Measurements from ENCODE around the gene UBE2J2. TPM values are rescaled to one million over a fixed set of nuclear protein-coding genes. Genes with fewer than 3 reads are reported as not detected.

UBE2J2 gene
- total and polyA plus RNA-seq, 2 of the 4 experiments (the other 2 are of a cell fraction) = 20.6 to 67.5 TPM

DNA sequence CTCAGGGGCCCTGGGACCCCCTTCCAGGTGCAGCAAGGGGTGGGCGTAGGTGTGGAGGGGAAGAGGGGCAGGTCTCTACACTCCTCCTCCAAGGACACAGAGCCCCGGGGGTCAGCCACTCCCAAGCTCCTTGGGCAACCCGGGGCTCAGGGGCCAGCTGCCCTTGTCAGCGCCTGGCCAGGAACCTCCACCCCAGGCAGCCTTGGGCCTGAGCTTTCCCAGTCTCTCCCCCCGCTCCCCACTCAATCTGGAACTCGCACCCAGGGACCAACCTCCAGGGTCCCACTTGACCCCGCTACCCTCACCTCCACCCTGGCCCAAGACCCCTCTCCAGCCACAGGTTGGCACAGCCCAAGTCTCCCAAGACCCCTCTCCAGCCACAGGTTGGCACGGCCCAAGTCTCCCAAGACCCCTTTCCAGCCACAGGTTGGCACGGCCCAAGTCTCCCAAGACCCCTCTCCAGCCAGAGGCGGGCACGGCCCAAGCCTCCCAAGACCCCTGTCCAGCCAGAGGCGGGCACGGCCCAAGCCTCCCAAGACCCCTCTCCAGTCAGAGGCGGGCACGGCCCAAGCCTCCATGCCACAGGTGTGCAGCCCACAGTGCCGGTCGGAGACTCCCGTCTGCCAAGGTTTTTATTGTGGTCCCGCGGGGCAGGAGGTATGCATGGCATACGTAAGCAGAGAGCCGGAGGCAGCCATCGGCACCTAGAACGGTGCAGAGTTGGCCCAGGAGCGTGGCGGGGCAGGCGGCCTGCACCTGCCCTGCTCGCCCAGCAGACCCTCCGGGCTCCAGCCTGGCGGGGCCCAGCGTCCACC is 62.7 kb downstream of the UBE2J2 start:
- no peak overlapping the region for H4K8ac ChIP-seq (ENCODE audit: low read depth in 2 of 2, low read length in 2 of 2)
- no peak overlapping the region for H3K18ac ChIP-seq (ENCODE audit: low read depth, low read length)
- H4K20me1 ChIP-seq (ENCODE audit: insufficient read depth, low read length) = peaks cover 8% of the 10 kb centered on the region
- no peak overlapping the region for H3K4me2 ChIP-seq (ENCODE audit: low read depth, low read length)
- no peak overlapping the region for H4K91ac ChIP-seq (ENCODE audit: insufficient read depth, low read depth, low read length)
- in situ Hi-C loops (cut with MboI; ENCODE audit: low sequenced_read_pairs) (no loop called here), intact Hi-C loops (cut with micrococcal nuclease) (no loop called here), dilution Hi-C loops (cut with HindIII; ENCODE audit: low sequenced_read_pairs, unreplicated experiment) (no loop called here)
- BruUV-seq (replicated peaks) = no TSS peak
- no peak overlapping the region for H3K4me3 ChIP-seq (ENCODE audit: insufficient read depth, low read depth, low read length)
- no peak overlapping the region for H3K14ac ChIP-seq (replicated peaks; ENCODE audit: low read depth, low read length)
- no peak overlapping the region for H4K5ac ChIP-seq (ENCODE audit: low read depth, low read length)
- DNase-seq (no peak), ATAC-seq (ENCODE audit: low read depth) (no peak)
- ChIA-PET POLR2A (ENCODE audit: unreplicated experiment) (no interaction called here), CTCF (no interaction called here)
- no peak overlapping the region for H3K27ac ChIP-seq (ENCODE audit: insufficient read depth, low read length)
- no peak overlapping the region for H2BK120ac ChIP-seq (ENCODE audit: low read depth, low read length)
- H3K9me1 ChIP-seq (ENCODE audit: insufficient read depth, low read length) = no peaks in the 10 kb centered on the region
- peak overlapping the region; percentile 28; the same call in 1 of the 2 replicates for H2AK5ac ChIP-seq (ENCODE audit: low read depth, low read length)
- H3K36me3 ChIP-seq (ENCODE audit: control insufficient read depth, insufficient read depth, low read length) = peaks cover 4% of the 10 kb centered on the region; the same call in 1 of the 2 replicates
- H2AK9ac ChIP-seq (replicated peaks; ENCODE audit: low read depth, low read length, poor library complexity) = no peak overlapping the region
- TF ChIP-seq, protein P1, sequence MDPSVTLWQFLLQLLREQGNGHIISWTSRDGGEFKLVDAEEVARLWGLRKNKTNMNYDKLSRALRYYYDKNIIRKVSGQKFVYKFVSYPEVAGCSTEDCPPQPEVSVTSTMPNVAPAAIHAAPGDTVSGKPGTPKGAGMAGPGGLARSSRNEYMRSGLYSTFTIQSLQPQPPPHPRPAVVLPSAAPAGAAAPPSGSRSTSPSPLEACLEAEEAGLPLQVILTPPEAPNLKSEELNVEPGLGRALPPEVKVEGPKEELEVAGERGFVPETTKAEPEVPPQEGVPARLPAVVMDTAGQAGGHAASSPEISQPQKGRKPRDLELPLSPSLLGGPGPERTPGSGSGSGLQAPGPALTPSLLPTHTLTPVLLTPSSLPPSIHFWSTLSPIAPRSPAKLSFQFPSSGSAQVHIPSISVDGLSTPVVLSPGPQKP (IDR thresholded peaks at IDR 0.05; ENCODE audit: borderline replicate concordance, low read depth, low read length) = no peak
- TF ChIP-seq FOS (IDR thresholded peaks at IDR 0.05; ENCODE audit: low read depth, low read length) = no peak
- TF ChIP-seq NFE2L2 (IDR thresholded peaks at IDR 0.05; ENCODE audit: low read depth, low read length) = no peak
- no peak for TF ChIP-seq POLR2A (IDR thresholded peaks at IDR 0.05; ENCODE audit: low read depth, low read length)
- no peak for TF ChIP-seq MAZ (IDR thresholded peaks at IDR 0.05; ENCODE audit: borderline replicate concordance, low read depth, low read length)
- no peak for TF ChIP-seq MAFK (IDR thresholded peaks at IDR 0.05; ENCODE audit: low read depth, low read length)
- TF ChIP-seq RAD21 (IDR thresholded peaks at IDR 0.05; ENCODE audit: low read length) = no peak
- no peak for TF ChIP-seq CHD1 (IDR thresholded peaks at IDR 0.05; ENCODE audit: low read depth, low read length)
- TF ChIP-seq CEBPB (IDR thresholded peaks at IDR 0.05; ENCODE audit: low read depth, low read length) = no peak
- TF ChIP-seq BHLHE40 (IDR thresholded peaks at IDR 0.05; ENCODE audit: low read depth, low read length) = no peak
- TF ChIP-seq, protein P2, sequence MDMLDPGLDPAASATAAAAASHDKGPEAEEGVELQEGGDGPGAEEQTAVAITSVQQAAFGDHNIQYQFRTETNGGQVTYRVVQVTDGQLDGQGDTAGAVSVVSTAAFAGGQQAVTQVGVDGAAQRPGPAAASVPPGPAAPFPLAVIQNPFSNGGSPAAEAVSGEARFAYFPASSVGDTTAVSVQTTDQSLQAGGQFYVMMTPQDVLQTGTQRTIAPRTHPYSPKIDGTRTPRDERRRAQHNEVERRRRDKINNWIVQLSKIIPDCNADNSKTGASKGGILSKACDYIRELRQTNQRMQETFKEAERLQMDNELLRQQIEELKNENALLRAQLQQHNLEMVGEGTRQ (IDR thresholded peaks at IDR 0.05; ENCODE audit: low read depth, low read length) = no peak
- TF ChIP-seq SMC3 (IDR thresholded peaks at IDR 0.05; ENCODE audit: low read depth, low read length) = no peak
- no peak overlapping the region for H3K9ac ChIP-seq (ENCODE audit: low read depth, low read length)
- H3K9me3 ChIP-seq (ENCODE audit: control insufficient read depth, insufficient read depth, low read length) = no peaks in the 10 kb centered on the region
- no peaks in the 10 kb centered on the region; the same call in 1 of the 2 replicates for H3K27me3 ChIP-seq (ENCODE audit: control insufficient read depth, insufficient read depth, low read length)
- H2BK15ac ChIP-seq (ENCODE audit: low read depth, low read length) = no peak overlapping the region
- no peak overlapping the region for H2AFZ ChIP-seq (replicated peaks; ENCODE audit: low read length, poor library complexity)
- no peaks in the 10 kb centered on the region for H3K79me1 ChIP-seq (ENCODE audit: low read depth in 1 of 2, low read length in 2 of 2)
- H3K56ac ChIP-seq (ENCODE audit: extremely low read depth, insufficient read depth, low read length) = no peak overlapping the region
- no peak overlapping the region for H2BK5ac ChIP-seq (ENCODE audit: low read depth, low read length, poor library complexity, severe bottlenecking)
- no peak overlapping the region for H2BK20ac ChIP-seq (ENCODE audit: low read depth, low read length)
- H3K4ac ChIP-seq (ENCODE audit: low read depth, low read length) = no peak overlapping the region
- peaks cover 12% of the 10 kb centered on the region for H3K4me1 ChIP-seq (ENCODE audit: control insufficient read depth, insufficient read depth, low read length)
- WGBS, 2 experiments (ENCODE audit: extremely low coverage in 2 of 2, insufficient read length in 1 of 2) = 96% methylated on average over 13 of the region's 31 CpGs; no CpG with 5 or more reads in 1 of the 2 experiments
- H3K23ac ChIP-seq (ENCODE audit: low read depth, low read length) = no peak overlapping the region

All from IMR-90 (cell line).